A549 (cell line): Measurements from ENCODE around the gene DDX27. TPM values are rescaled to one million over a fixed set of nuclear protein-coding genes. Genes with fewer than 3 reads are reported as not detected.

Source experiments
- ATAC-seq, 2 experiments: fragments of 200-7000 bp in 1 of 2; fragments of >200 bp in 1 of 2; cut with Nextera tagmentation in 1 of 2; cut with Tn5 transposase in 1 of 2; 3 replicates each; pipeline versions ENCODE4 v1.8.0 to v1.9.1; 2018 to 2020; ENCODE audit warnings: mild to moderate bottlenecking in 1 of 2, moderate library complexity in 1 of 2
- CTCF ChIA-PET: fragments of 300-600 bp; sonication (Branson Sonifier 250); formaldehyde crosslinking; extraction: SDS; loops from one replicate; lab custom pipeline; 2021; ENCODE audit warnings: antibody characterized with exemption, inconsistent platforms; lab: Yijun Ruan, JAX
- POLR2A ChIA-PET: fragments of 350-600 bp; formaldehyde crosslinking; extraction: SDS; loops from one replicate; lab custom pipeline; 2021; ENCODE audit warnings: antibody characterized with exemption, inconsistent platforms; lab: Yijun Ruan, JAX
- DNase-seq, 2 experiments: peaks; one replicate each; pipeline versions ENCODE4 v3.0.0 to v3.0.0-alpha.2; 2011 to 2016; ENCODE audit warnings: low read depth in 1 of 2, low spot score in 1 of 2
- FAIRE-seq: peaks from 2 replicates; lab custom pipeline; 2011; peaks lifted over from hg19 to GRCh38; lab: Jason Lieb, UNC
- H3K27ac ChIP-seq, 2 experiments: fragments of >200 bp; sonication (Bioruptor Twin); formaldehyde crosslinking; 3 replicates each; pipeline ENCODE4 v1.5.1; 2016 to 2017
- H3K4me1 ChIP-seq: fragments of >200 bp; sonication (Bioruptor Twin); formaldehyde crosslinking; 3 replicates; pipeline ENCODE4 v1.6.1; 2016
- H3K4me2 ChIP-seq: fragments of >200 bp; sonication (Bioruptor Twin); formaldehyde crosslinking; 3 replicates; pipeline ENCODE4 v1.6.1; 2016
- H3K4me3 ChIP-seq: fragments of >200 bp; sonication (Bioruptor Twin); formaldehyde crosslinking; 3 replicates; pipeline ENCODE4 v1.5.1; 2016
- H3K9me3 ChIP-seq: fragments of >200 bp; sonication (Bioruptor Twin); formaldehyde crosslinking; 3 replicates; pipeline ENCODE4 v1.6.1; 2016
- ATOH8 ChIP-seq: fragments of 250-450 bp; sonication (Bioruptor Pico); IDR thresholded peaks from 2 replicates; pipeline ENCODE4 v1.5.0; 2020; ENCODE audit warnings: low read depth, mild to moderate bottlenecking, moderate library complexity
- BCL3 ChIP-seq: fragments of >200 bp; sonication (Bioruptor Twin); formaldehyde crosslinking; IDR thresholded peaks from 3 replicates; pipeline ENCODE4 v1.6.1; 2016
- CBX2 ChIP-seq: fragments of 200-600 bp; sonication (generic); IDR thresholded peaks from 2 replicates; pipeline ENCODE4 v1.6.1; 2016; ENCODE audit warnings: low read depth, mild to moderate bottlenecking, borderline replicate concordance
- CHD2 ChIP-seq: fragments of 150-350 bp; IDR thresholded peaks from 2 replicates; pipeline ENCODE4 v1.6.1; 2014; ENCODE audit warnings: low read length; ENCODE audit not compliant: partially characterized antibody
- EHMT2 ChIP-seq: fragments of 200-600 bp; sonication (generic); IDR thresholded peaks from 2 replicates; pipeline ENCODE4 v1.6.1; 2016; ENCODE audit warnings: antibody characterized with exemption, low read depth, mild to moderate bottlenecking, moderate library complexity
- ELK1 ChIP-seq: fragments of 150-350 bp; IDR thresholded peaks from 2 replicates; pipeline ENCODE4 v1.6.1; 2014; ENCODE audit warnings: low read depth, mild to moderate bottlenecking, low read length
- EP300 ChIP-seq, 2 experiments: fragments of >200 bp; sonication (Bioruptor Twin); formaldehyde crosslinking; IDR thresholded peaks; 2 replicates in 1 of 2; 3 replicates in 1 of 2; pipeline ENCODE4 v1.6.1; 2016 to 2017
- ESRRA ChIP-seq: fragments of 150-350 bp; IDR thresholded peaks from 2 replicates; pipeline ENCODE4 v1.6.1; 2014; ENCODE audit warnings: mild to moderate bottlenecking, low read length, borderline replicate concordance
- GATA3 ChIP-seq: IDR thresholded peaks from 2 replicates; pipeline ENCODE4 v1.6.1; 2012; ENCODE audit warnings: borderline replicate concordance
- HES2 ChIP-seq: fragments of >200 bp; sonication (Bioruptor Twin); formaldehyde crosslinking; IDR thresholded peaks from 2 replicates; pipeline ENCODE4 v1.6.1; 2016
- HEYL ChIP-seq: fragments of 250-450 bp; sonication (Bioruptor Pico); IDR thresholded peaks from 2 replicates; pipeline ENCODE4 v1.8.0; 2021; ENCODE audit warnings: mild to moderate bottlenecking, moderate library complexity
- HMGXB4 ChIP-seq: fragments of 250-450 bp; sonication (Bioruptor Pico); IDR thresholded peaks from 2 replicates; pipeline ENCODE4 v1.5.0; 2021; ENCODE audit warnings: mild to moderate bottlenecking, moderate library complexity, borderline replicate concordance
- JUN ChIP-seq, 2 experiments: fragments of >200 bp; sonication (Bioruptor Twin); formaldehyde crosslinking; IDR thresholded peaks; 2 replicates in 1 of 2; 3 replicates in 1 of 2; pipeline ENCODE4 v1.6.1; 2016 to 2017
- MAZ ChIP-seq: fragments of 150-350 bp; IDR thresholded peaks from 2 replicates; pipeline ENCODE4 v1.6.1; 2014; ENCODE audit warnings: antibody characterized with exemption, low read depth, low read length, borderline replicate concordance
- NPAS2 ChIP-seq: fragments of 250-450 bp; sonication (Bioruptor Pico); IDR thresholded peaks from 2 replicates; pipeline ENCODE4 v1.8.0; 2022; ENCODE audit warnings: mild to moderate bottlenecking, moderate library complexity, borderline replicate concordance
- NR3C1 ChIP-seq: fragments of >200 bp; sonication (Bioruptor Twin); formaldehyde crosslinking; IDR thresholded peaks from 3 replicates; pipeline ENCODE4 v1.6.1; 2017
- PBX3 ChIP-seq: IDR thresholded peaks from 2 replicates; pipeline ENCODE4 v1.6.1; 2012
- PHF8 ChIP-seq: fragments of 200-600 bp; sonication (generic); IDR thresholded peaks from 2 replicates; pipeline ENCODE4 v1.6.1; 2016; ENCODE audit warnings: low read depth, mild to moderate bottlenecking, antibody characterized with exemption, moderate library complexity, borderline replicate concordance
- POLR2AphosphoS2 ChIP-seq: conservative IDR thresholded peaks from 2 replicates; pipeline ENCODE4 v1.6.1; 2012; ENCODE audit warnings: low read length, improper control_type of control experiment, inconsistent platforms
- RARB ChIP-seq: fragments of 250-450 bp; sonication (Bioruptor Pico); IDR thresholded peaks from 2 replicates; pipeline ENCODE4 v1.8.0; 2021; ENCODE audit warnings: mild to moderate bottlenecking, moderate library complexity
- RFX5 ChIP-seq: fragments of 450-650 bp; IDR thresholded peaks from 2 replicates; pipeline ENCODE4 v1.7.1; 2014; ENCODE audit warnings: antibody characterized with exemption, mild to moderate bottlenecking, moderate library complexity
- RNF2 ChIP-seq: fragments of 200-600 bp; sonication (generic); IDR thresholded peaks from 2 replicates; pipeline ENCODE4 v1.6.1; 2016; ENCODE audit warnings: low read depth, mild to moderate bottlenecking, antibody characterized with exemption, moderate library complexity, borderline replicate concordance
- TP53 ChIP-seq: fragments of 250-450 bp; sonication (Bioruptor Pico); IDR thresholded peaks from 2 replicates; pipeline ENCODE4 v1.5.0; 2021; ENCODE audit warnings: mild to moderate bottlenecking, moderate library complexity
- USF2 ChIP-seq: fragments of 450-650 bp; IDR thresholded peaks from 2 replicates; pipeline ENCODE4 v1.6.1; 2014; ENCODE audit warnings: antibody characterized with exemption
- ZNF302 ChIP-seq: fragments of 250-450 bp; sonication (Bioruptor Pico); IDR thresholded peaks from 2 replicates; pipeline ENCODE4 v1.9.0; 2021; ENCODE audit warnings: inconsistent platforms, mild to moderate bottlenecking, moderate library complexity
- ZSCAN20 ChIP-seq: fragments of 250-450 bp; sonication (Bioruptor Pico); IDR thresholded peaks from 2 replicates; pipeline ENCODE4 v1.8.0; 2022; ENCODE audit warnings: mild to moderate bottlenecking, moderate library complexity
- WGBS: methylation state at CpG from one replicate; pipeline ENCODE4 v1.1.6; 2017; ENCODE audit errors: missing lambda C conversion rate; 5-methylcytosine and 5-hydroxymethylcytosine counted together
- polyA plus RNA-seq, 4 experiments: library from polyadenylated mRNA; depleted of rRNA in 3 of 4; stranded (reverse); fragments of >200 nt; fragmentation: RNase III in 1 of 4; extraction: RNeasy Plus Mini Kit Qiagen cat#74134 plus additional on column Dnase treatment in 1 of 4; gene quantifications; 2 replicates in 3 of 4; 3 replicates in 1 of 4; pipeline ENCODE4 v1.2.3, GENCODE V29; 2011 to 2017

Gene DDX27
- polyA plus RNA-seq, 2 of the 4 experiments (the other 2 are of a cell fraction) = 69.3 TPM

- no peak for ATAC-seq
- no peaks in the 10 kb centered on the region for H3K9me3 ChIP-seq
- POLR2A ChIA-PET = no interaction called here
- WGBS = 97% methylated on average over 9 of the region's 9 CpGs
- H3K4me1 ChIP-seq = no peaks in the 10 kb centered on the region
- CTCF ChIA-PET = interaction anchor here (1.9 to 2.0 kb wide), 2 partner anchors 11 to 96 kb away, joined by 6 to 7 read pairs; no protein-coding TSS in a partner anchor
- H3K4me2 ChIP-seq = no peak overlapping the region
- no peak overlapping the region for H3K27ac ChIP-seq
- TF ChIP-seq ZNF302 (no peak), ATOH8 (no peak), PHF8 (no peak), NPAS2 (CRISPR knock-in tag) (no peak), RFX5 (no peak), CHD2 (no peak), TP53 (CRISPR knock-in tag) (no peak), ESRRA (no peak), BCL3 (no peak), MAZ (no peak), RNF2 (no peak), ZSCAN20 (CRISPR knock-in tag) (no peak), RARB (CRISPR knock-in tag) (no peak), GATA3 (no peak), PBX3 (no peak), NR3C1 (no peak), JUN (IDR thresholded peaks at IDR 0.05) (no peak), CBX2 (no peak), HES2 (no peak)
- TF ChIP-seq, all 56 proteins: peak for 0
- DNase-seq (no peak), FAIRE-seq (no peak)
- H3K4me3 ChIP-seq = no peak overlapping the region
Measured at GRCh38 chr20:49228676-49229075, 9.5 kb downstream of the DDX27 start.

GRCh38 chr20:49229381-49229780, 10.2 kb downstream of the DDX27 start:
- TF ChIP-seq EHMT2 = no peak
- no peak for TF ChIP-seq ZSCAN20 (CRISPR knock-in tag)
- TF ChIP-seq POLR2AphosphoS2 = no peak
- TF ChIP-seq TP53 (CRISPR knock-in tag) = no peak
- TF ChIP-seq ELK1 = no peak
- no peak for TF ChIP-seq CHD2
- TF ChIP-seq HMGXB4 = no peak
- no peak for TF ChIP-seq HEYL (CRISPR knock-in tag)
- TF ChIP-seq USF2 = no peak
- TF ChIP-seq EP300 (IDR thresholded peaks at IDR 0.05) = no peak
- TF ChIP-seq, all 56 proteins: peak for 0
- FAIRE-seq (no peak), DNase-seq (no peak), ATAC-seq (no peak)
- Histone ChIP-seq H3K27ac (no peak overlapping the region), H3K4me2 (no peak overlapping the region), H3K9me3 (no peaks in the 10 kb centered on the region), H3K4me3 (no peak overlapping the region), H3K4me1 (no peaks in the 10 kb centered on the region)
- ChIA-PET CTCF (interaction anchor here (1.5 to 1.9 kb wide), 3 partner anchors 13 to 96 kb away, joined by 7 read pairs; no protein-coding TSS in a partner anchor), POLR2A (no interaction called here)
- 96% methylated on average over 2 of the region's 2 CpGs for WGBS
